ENCODE results near the gene FGD5.

FGD5 gene

GRCh38 chr3:14822134-14822533, 3.4 kb downstream of the FGD5 start:
- in situ Hi-C loops (cut with HindIII; ENCODE audit: low sequenced_read_pairs), result loop anchor here (5.0 to 10.0 kb wide), 4 partner anchors 47 to 237 kb away; no protein-coding TSS in a partner anchor

GRCh38 chr3:14822670-14823390, 4.1 kb downstream of the FGD5 start:
- in situ Hi-C loops (cut with HindIII; ENCODE audit: low sequenced_read_pairs), result loop anchor here (5.0 to 10.0 kb wide), 4 partner anchors 48 to 238 kb away; no protein-coding TSS in a partner anchor

- in situ Hi-C loops (cut with HindIII; ENCODE audit: low sequenced_read_pairs), result loop anchor here (5.0 to 10.0 kb wide), 4 partner anchors 49 to 239 kb away; no protein-coding TSS in a partner anchor
Measured at GRCh38 chr3:14823393-14823792, 4.6 kb downstream of the FGD5 start.

- in situ Hi-C loops (cut with HindIII; ENCODE audit: low sequenced_read_pairs), result loop anchor here (5.0 to 10.0 kb wide), 4 partner anchors 49 to 239 kb away; no protein-coding TSS in a partner anchor
Measured at GRCh38 chr3:14823910-14824629, 5.3 kb downstream of the FGD5 start.

- in situ Hi-C loops (cut with HindIII; ENCODE audit: low sequenced_read_pairs), result loop anchor here (5.0 to 10.0 kb wide), 4 partner anchors 50 to 240 kb away; no protein-coding TSS in a partner anchor
Measured at GRCh38 chr3:14824646-14825045, 5.9 kb downstream of the FGD5 start.

- in situ Hi-C loops (cut with HindIII; ENCODE audit: low sequenced_read_pairs), result loop anchor here (10.0 kb wide), 3 partner anchors 51 to 241 kb away; no protein-coding TSS in a partner anchor
Measured at GRCh38 chr3:14826069-14826468, 7.3 kb downstream of the FGD5 start.

GRCh38 chr3:14827776-14828175, 9.0 kb downstream of the FGD5 start:
- in situ Hi-C loops (cut with HindIII; ENCODE audit: low sequenced_read_pairs), result loop anchor here (10.0 kb wide), 3 partner anchors 53 to 243 kb away; no protein-coding TSS in a partner anchor

- in situ Hi-C loops (cut with HindIII; ENCODE audit: low sequenced_read_pairs), result loop anchor here (10.0 kb wide), 3 partner anchors 55 to 245 kb away; no protein-coding TSS in a partner anchor
Measured at GRCh38 chr3:14829811-14830210, 11.0 kb downstream of the FGD5 start.

- in situ Hi-C loops (cut with HindIII; ENCODE audit: low sequenced_read_pairs), result no loop called here
Measured at GRCh38 chr3:14831916-14832450, 13.2 kb downstream of the FGD5 start.

GRCh38 chr3:14832975-14833722, 14.4 kb downstream of the FGD5 start:
- in situ Hi-C loops (cut with HindIII; ENCODE audit: low sequenced_read_pairs), result no loop called here

GRCh38 chr3:14834121-14834520, 15.4 kb downstream of the FGD5 start:
- in situ Hi-C loops (cut with HindIII; ENCODE audit: low sequenced_read_pairs), result no loop called here

GRCh38 chr3:14834807-14835466, 16.2 kb downstream of the FGD5 start:
- in situ Hi-C loops (cut with HindIII; ENCODE audit: low sequenced_read_pairs), result no loop called here

- in situ Hi-C loops (cut with HindIII; ENCODE audit: low sequenced_read_pairs), result no loop called here
Measured at GRCh38 chr3:14836049-14836468, 17.3 kb downstream of the FGD5 start.

- in situ Hi-C loops (cut with HindIII; ENCODE audit: low sequenced_read_pairs), result no loop called here
Measured at GRCh38 chr3:14837186-14837877, 18.6 kb downstream of the FGD5 start.

GRCh38 chr3:14837878-14838258, 19.1 kb downstream of the FGD5 start:
- in situ Hi-C loops (cut with HindIII; ENCODE audit: low sequenced_read_pairs), result no loop called here

GRCh38 chr3:14839236-14839635, 20.5 kb downstream of the FGD5 start:
- in situ Hi-C loops (cut with HindIII; ENCODE audit: low sequenced_read_pairs), result no loop called here

- in situ Hi-C loops (cut with HindIII; ENCODE audit: low sequenced_read_pairs), result no loop called here
Measured at GRCh38 chr3:14841836-14842235, 23.1 kb downstream of the FGD5 start.

GRCh38 chr3:14842277-14842676, 23.5 kb downstream of the FGD5 start:
- in situ Hi-C loops (cut with HindIII; ENCODE audit: low sequenced_read_pairs), result no loop called here

GRCh38 chr3:14843321-14843720, 24.6 kb downstream of the FGD5 start:
- in situ Hi-C loops (cut with HindIII; ENCODE audit: low sequenced_read_pairs), result no loop called here
